ENCODE results near the gene TTC23.
"Not testable (repeated sequence)": the region's sequence is repeated elsewhere in the genome, so short reads cannot be mapped to it uniquely, and the experiment has no call there.

TTC23 gene

DNA sequence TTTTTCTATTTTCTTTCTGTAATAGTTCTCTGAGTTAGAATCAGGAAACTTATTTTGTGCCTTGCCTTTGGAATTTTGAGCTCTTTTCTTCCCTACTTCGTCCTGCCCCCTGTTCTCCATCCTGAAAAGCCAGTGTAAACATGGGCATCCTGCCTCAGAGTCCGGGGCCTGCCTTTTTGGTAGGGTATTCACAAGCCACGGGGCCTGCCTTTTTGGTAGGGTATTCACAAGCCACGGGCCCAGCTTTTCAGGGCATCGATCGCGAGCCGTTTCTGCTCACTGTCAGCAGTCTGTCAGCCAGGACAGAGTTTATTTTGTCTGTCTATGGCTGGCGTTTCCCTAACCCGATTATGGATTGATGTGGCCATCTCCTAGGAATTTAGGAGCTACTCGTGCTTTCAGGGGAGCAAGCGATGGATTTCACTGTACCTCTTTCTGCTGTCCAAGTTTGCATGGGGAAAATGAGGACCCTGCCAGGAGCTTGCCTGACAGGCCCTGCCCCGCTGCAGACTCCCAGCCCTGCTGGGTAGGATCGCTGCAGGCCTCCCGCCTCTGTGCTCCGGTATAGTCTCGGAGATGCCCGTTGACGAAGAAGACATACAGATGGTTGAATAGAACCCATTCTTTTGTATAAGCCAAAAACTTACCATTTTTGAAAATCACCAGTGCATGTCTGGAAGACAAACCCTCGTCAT is 131.7 kb downstream of the TTC23 start:
- no peak for DNase-seq

DNA sequence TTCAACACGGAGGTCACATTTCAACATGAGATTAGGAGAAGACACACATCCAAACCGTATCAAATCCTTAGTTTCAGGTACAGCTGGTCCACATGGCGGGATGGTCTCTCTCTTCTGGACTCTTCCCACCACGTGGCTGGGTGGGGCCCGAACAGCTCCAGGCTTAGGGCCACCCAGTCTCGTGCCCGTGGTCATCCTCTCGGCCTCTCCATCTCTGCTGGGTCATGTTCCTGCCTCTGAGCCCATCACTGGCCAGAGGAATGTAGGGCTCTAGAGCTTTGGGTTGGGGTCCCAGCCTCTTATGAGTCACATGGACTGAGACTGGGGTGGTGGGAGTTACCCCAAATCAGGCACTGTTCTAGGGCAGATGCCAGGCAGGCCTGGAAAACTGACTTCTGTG is 132.3 kb downstream of the TTC23 start:
- DNase-seq: no peak

DNA sequence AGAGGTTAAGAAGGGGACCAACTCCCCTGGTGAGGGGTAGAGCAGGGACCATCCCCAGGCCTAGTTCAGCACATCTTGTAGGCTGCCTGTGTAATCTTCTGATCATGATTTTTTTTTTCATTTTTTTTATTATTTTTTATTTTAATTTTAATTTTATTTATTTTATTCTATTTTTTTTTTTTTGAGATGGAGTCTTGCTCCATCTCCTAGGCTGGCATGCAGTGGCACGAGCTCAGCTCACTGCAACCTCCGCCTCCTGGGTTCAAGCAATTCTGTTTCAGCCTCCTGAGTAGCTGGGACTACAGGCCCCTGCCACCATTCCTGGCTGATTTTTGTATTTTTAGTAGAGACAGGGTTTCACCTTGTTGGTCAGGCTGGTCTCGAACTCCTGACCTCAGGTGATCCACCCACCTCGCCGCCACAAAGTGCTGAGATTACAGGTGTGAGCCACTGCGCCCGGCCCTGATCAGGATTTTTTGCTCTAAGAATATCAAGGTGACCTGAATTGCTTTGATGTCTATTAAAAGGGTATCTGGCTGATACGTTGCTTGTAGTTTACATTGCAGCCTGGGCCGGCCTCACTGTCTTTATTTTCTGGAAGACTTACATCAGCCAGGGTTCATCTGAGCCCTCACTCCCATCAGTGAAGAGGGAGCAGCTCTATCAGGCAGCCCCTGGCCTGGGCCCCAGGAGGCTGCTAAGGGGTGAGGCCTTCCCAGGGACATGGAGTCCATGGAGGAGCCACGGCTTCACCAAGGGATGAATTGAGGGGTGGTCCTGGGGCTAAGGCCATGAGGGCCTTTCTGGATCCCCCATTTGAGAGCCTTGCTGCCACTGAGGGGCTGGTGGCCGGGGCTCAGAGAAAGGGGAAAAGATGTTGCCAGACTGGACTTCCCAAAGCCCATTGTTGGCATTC is 133.8 kb downstream of the TTC23 start:
- DNase-seq: no peak

DNA sequence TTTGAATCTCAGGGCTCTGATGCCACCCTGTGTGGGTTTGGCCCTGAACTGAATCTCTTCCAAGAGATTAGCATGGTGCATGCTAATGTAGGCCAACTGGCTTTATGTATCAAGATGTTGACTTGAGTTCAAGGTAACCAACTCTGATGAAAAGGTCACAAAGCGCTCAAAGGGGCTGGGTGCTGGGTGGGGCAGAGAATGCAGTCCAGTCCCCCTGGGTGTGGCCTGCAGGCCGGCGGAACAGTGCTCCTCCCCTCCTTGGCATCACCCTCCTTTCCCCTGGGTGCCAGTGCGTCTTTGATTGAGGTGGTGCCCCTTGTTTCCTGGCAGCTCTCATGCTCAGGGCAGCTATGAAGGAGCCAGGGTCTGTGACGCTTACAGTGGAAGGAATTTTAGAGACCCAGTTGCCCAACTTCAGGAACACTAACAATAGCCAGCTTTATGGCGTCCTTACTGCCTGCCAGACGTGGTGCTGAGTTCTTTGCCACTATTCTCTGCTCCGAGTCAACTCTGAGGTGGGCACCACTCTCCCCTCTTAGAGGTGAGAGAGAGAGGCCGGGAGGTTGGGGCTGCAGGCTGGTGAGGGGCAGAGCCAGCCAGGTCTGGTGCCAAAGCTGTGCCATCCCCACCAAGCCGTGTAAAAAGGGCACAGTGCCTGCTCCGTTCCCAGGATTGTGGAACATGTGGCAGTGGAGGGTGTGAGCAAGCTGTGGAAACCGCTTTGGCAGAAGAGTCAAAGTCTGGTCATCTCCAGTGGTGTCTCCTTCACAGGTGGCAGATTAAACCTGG is 134.7 kb downstream of the TTC23 start:
- no peak for DNase-seq

DNA sequence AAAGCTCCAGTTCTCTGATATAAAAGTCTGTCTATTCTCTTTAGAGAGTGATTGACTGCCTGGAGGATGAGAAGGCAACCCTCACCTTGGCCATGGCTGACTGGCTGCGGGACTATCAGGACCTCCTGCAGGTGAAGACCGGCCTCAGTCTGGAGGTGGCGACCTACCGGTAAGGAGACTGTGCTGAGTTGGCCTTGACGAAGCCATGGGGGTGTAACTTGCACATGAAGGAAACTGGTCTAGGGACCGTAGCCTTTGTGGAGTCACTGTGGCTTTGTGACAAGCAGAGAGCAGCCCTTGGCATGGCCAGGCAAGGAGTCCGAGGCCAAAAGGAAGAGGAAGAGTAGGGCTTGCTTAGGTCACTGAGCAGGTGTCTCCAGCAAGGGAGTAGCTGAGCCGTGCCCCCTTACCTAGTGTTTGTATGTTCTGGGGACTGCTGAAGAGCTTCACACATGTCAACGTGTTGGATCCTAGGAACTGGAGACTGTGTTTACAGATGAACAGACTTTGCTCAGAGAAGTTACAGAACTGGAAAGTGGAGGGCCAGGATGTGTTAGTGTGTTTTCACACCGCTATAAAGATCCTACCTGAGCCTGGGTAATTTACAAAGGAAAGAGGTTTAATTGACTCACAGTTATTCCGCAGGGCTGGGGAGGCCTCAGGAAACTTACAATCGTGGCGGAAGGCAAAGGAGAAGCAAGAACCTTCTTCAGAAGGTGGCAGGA is 135.7 kb downstream of the TTC23 start:
- no peak for DNase-seq

GRCh38 chr15:99111641-99112040 is 137.7 kb downstream of the TTC23 start:
- not testable (repeated sequence) for DNase-seq

DNA sequence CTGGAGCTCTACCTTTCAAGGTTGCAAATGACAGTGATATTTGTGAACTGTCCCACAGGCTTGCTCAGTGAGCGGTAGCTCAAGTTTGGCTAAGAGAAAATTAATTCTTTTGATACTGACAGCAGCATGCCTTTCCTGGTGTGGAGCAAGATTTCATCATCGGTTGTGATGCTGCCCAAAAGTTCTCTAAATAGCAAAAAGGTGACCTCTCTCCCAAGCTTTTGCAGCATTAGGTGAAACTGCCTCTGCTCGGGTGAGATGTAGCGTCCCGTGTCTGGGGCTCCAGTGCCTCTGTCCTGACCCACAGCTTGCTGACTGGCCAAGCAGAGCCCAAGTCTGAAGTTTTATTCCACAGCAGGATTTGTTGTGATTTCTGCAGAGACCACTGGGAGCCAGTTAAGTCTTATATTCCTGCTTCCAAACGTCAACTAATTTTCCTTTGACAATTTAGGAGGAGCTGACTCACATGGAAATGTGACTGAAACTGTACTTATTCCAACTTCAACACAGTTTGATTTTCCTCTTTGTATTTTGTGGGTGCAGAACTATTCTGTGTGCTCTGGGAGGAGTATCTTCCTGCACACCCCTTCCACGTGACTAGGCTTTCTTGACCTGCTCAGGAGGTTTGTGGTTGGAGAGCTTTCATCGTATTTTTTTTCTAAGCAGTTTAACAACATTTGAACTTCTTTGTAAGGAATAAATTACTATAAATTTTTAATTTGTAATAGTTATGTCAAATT is 138.6 kb downstream of the TTC23 start:
- DNase-seq: no peak

DNA sequence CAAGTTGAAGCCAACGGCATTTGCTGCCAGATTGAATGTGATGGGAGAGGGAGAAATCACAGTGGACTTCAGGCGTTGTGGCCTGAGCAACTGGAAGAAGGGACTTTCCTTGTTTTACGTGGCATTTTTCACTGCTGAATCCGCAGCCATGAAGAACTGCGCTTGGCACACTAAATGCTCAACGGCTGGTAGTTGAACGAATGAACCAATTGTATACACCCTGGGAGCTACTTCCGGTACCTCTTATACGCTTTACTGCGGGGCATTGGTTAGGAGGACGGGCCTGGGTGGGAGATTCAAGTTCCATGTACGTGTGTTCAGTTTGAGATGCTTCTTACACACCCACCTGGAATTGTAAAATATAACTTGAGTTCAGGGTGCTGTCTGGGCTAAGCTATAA is 139.3 kb downstream of the TTC23 start:
- no peak for DNase-seq

DNA sequence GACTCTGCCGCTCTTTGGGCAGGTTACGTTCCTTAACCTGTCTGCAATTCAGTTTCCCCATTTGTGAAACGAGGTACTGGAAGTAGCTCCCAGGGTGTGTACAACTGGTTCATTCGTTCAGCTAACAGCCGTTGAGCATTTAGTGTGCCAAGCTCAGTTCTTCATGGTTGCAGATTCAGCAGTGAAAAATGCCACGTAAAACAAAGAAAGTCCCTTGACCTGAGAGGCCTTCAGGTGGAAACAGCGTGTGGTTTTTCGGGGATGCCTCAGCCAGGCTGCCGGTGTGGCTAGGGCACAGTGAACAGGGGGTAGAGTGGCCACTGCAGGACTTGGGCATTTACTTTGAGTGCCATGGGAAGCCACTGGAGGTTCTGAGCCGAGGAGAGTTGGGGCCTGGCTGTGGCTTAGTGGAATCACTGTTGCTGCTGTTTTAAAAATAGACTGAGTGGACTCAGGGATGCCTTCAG is 139.8 kb downstream of the TTC23 start:
- DNase-seq: no peak

- no peak for DNase-seq
Measured at GRCh38 chr15:99108993-99109392, 140.4 kb downstream of the TTC23 start.

DNA sequence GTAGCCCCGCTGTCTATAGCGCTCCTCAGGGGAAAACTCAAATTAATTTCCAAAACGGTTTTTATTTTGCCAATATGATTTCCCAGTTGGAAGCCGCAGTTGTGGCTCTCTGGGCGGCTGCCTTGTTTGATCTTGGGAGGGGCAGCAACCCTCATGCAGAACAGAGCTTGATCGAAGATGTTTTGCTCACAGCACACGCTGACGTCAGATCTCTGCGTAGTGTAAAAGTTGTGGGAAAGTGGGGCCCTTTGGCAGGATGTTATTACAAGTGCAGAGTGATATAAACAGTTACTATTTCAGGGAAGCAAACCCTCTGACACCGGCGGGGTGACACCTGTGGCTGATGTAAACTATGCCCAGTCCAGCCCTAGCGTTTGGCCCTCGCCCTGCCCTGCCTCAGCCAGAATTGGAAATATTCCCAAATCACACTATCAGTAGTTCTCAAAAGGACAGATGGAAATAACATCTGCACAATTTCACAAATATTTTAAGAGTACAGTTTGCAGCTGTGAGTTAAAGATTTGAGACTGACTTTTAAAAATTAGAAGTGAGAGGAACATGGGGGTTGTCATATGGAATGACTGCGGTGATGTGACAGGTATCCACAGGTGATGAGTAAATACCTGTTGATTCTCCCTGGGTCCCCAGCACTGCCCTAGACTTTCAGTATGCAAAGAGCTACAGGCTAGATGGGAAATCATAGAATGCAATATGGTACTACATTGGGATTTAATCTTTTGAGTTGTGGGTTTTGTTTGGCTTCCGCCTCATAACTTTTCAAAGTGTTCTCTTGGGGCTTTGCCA is 142.8 kb downstream of the TTC23 start:
- DNase-seq: no peak

- DNase-seq: peak; percentile 9
Measured at GRCh38 chr15:99105514-99106341, 143.7 kb downstream of the TTC23 start.

GRCh38 chr15:99104788-99105513 is 144.4 kb downstream of the TTC23 start, which contains the start of gene SYNM:
TSS of gene SYNM (plus strand) at chr15:99105080. CDS start at chr15:99105200, 120 bp downstream.
- peak; percentile 55 for DNase-seq

- DNase-seq: no peak
Measured at GRCh38 chr15:99103279-99103678, 146.1 kb downstream of the TTC23 start.

GRCh38 chr15:99102332-99103235 is 146.8 kb downstream of the TTC23 start:
- DNase-seq: no peak

DNA sequence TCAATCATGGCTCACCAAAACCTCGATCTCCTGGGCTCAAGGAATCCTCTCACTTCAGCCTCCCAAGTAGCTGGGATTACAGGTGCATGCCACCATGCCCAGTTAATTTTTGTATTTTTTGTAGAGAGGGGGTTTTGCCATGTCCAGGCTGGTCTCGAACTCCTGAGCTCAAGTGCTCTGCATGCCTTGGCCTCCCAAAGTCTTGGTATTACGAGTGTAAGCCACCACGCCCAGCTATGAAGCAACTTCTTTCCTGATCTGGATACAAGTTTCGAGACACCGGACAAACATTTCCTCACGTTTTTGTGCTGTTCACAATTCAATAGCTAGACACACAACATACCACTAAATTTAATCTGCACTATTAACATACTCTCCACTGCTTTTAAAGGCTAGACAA is 147.9 kb downstream of the TTC23 start:
- DNase-seq: no peak

- DNase-seq: peak; percentile 5
Measured at GRCh38 chr15:99100245-99101173, 148.9 kb downstream of the TTC23 start.
